PFSK-1 (cell line): Measurements from ENCODE around the gene ARHGAP6.

ENCODE experiments used
- POLR2AphosphoS5 ChIP-seq: IDR thresholded peaks from 2 replicates; pipeline ENCODE4 v1.6.1; 2012; ENCODE audit warnings: low read depth, mild to moderate bottlenecking, control low read depth, low read length, moderate library complexity
- TAF1 ChIP-seq: IDR thresholded peaks from 2 replicates; pipeline ENCODE4 v1.6.1; 2012; ENCODE audit warnings: low read length, control low read depth, borderline replicate concordance; ENCODE audit not compliant: insufficient read depth
- TF ChIP-seq, protein P1 (sequence below), 2 experiments: IDR thresholded peaks; 2 replicates each; pipeline versions ENCODE4 v1.6.1 to v1.8.0; 2011 to 2012; ENCODE audit warnings: low read depth in 2 of 2, low read length in 2 of 2, control low read depth in 1 of 2, inconsistent platforms in 1 of 2, mild to moderate bottlenecking in 1 of 2, moderate library complexity in 1 of 2; ENCODE audit not compliant: insufficient read depth in 1 of 2

DNA sequence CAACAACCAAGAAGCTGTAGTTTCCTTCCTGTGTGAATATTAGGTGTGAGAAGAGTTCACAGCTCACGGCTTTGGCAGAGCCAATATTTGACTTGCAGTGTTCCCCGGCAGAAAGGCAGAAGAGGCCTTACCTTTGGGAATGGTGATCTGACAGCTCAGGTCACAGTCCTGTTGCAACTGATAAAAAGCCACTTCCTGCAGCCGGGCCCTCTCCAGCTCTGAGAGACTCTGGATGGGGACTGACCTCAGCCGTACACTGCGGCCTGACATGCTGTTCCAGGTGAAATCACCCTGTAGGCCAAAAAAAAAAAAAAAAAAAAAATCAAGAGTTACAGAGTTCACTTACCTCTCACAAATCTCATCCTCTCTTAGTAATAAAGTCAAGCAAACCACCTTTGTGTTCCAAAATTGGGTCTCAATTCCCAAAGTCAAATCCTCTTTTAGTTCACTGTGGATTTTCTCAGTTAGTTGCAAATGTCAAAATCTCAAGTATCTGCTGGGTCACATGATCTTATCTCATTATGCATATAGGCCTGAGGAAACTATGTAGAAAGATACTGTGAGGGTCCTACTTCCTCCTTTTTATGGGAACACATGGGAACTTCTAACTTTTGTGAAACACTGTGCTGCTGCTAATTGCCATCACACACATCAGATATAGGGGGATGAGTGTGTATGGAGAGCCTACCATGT, 411.2 kb downstream of the ARHGAP6 start:
- no peak for TF ChIP-seq POLR2AphosphoS5
- TF ChIP-seq TAF1, result no peak
- TF ChIP-seq, protein P1, sequence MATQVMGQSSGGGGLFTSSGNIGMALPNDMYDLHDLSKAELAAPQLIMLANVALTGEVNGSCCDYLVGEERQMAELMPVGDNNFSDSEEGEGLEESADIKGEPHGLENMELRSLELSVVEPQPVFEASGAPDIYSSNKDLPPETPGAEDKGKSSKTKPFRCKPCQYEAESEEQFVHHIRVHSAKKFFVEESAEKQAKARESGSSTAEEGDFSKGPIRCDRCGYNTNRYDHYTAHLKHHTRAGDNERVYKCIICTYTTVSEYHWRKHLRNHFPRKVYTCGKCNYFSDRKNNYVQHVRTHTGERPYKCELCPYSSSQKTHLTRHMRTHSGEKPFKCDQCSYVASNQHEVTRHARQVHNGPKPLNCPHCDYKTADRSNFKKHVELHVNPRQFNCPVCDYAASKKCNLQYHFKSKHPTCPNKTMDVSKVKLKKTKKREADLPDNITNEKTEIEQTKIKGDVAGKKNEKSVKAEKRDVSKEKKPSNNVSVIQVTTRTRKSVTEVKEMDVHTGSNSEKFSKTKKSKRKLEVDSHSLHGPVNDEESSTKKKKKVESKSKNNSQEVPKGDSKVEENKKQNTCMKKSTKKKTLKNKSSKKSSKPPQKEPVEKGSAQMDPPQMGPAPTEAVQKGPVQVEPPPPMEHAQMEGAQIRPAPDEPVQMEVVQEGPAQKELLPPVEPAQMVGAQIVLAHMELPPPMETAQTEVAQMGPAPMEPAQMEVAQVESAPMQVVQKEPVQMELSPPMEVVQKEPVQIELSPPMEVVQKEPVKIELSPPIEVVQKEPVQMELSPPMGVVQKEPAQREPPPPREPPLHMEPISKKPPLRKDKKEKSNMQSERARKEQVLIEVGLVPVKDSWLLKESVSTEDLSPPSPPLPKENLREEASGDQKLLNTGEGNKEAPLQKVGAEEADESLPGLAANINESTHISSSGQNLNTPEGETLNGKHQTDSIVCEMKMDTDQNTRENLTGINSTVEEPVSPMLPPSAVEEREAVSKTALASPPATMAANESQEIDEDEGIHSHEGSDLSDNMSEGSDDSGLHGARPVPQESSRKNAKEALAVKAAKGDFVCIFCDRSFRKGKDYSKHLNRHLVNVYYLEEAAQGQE (IDR thresholded peaks at IDR 0.05; ENCODE audit: insufficient read depth in 1 of 2, low read depth in 2 of 2, low read length in 2 of 2), result no peak
